Renal cortical epithelial cell (primary cell): Measurements from ENCODE around the gene SFTA2. TPM values are rescaled to one million over a fixed set of nuclear protein-coding genes. Genes with fewer than 3 reads are reported as not detected.
"Not testable (repeated sequence)": the region's sequence is repeated elsewhere in the genome, so short reads cannot be mapped to it uniquely, and the experiment has no call there.

Experiments used
- DNase-seq: peaks from one replicate; pipeline ENCODE4 v3.0.0-alpha.2; 2011; ENCODE audit warnings: low read depth
- total RNA-seq: library from RNA; depleted of rRNA; stranded (reverse); fragments of >200 nt; gene quantifications from 2 replicates; pipeline ENCODE4 v1.2.3, GENCODE V29; 2014

SFTA2 gene
- 1.9 TPM in 1 of 2 replicates, not detected in the other for total RNA-seq

DNA sequence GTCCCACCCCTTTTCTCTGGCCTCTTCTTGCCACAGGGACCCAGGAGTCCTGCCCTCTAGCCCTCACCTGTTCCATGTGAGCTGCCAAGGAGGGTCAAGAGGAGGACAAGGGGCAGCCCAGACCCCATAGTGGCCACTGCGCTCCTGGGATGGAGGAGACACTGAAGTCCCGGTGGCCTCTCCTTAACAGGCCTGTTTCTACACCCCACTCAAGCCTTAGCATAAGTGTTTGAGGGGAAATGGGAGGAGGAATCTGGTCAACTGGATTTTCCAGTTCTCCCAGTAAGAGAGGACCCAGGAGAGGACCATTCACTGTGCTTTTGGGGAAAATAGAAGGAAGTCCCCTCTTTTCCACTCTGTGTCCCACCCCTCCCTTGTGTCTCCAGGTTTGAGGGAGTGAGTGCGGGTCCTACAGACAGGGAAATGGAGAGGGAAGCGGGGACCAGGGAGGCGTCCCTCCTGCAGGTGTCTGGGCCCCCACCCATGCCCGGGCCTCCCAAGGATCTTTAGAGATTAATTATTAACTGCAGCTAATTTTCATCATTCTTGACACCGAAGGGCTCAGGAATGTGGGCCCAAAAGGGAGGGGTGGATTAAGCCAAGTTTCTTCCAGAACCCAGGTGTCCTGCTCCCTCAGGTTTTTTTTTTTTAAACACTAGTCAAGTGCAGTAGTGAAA, at the start of gene SFTA2:
Gene SFTA2 (minus strand): TSS at position 202 of the 677 bp plus-strand sequence. CDS start 74 bp downstream, at position 128.
- DNase-seq = peak; percentile 76

- no peak for DNase-seq
Measured at GRCh38 chr6:30979690-30980089, 47.7 kb upstream of the SFTA2 start.

- DNase-seq = no peak
Measured at GRCh38 chr6:30979141-30979540, 47.2 kb upstream of the SFTA2 start.

GRCh38 chr6:30974490-30975252, 42.7 kb upstream of the SFTA2 start:
- no peak for DNase-seq

DNA sequence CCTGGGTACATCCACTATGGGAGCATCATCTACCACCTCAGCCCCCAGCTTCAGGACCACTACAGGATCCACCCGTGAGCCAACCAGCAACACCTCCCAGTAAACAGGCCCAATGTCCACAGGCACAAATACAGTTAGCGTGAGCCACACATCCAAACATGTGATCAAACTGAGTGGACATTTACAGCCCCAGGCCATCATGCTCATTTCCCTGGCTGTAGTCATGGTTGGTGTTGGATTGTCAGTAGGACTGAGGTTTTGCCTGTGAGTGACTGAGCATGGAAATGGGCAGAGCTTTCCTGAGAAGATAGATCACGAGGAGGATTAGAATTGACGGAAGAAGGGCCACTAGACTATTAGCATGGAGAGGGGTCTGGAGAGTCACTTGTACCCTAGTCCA, 40.8 kb upstream of the SFTA2 start:
- no peak for DNase-seq

DNA sequence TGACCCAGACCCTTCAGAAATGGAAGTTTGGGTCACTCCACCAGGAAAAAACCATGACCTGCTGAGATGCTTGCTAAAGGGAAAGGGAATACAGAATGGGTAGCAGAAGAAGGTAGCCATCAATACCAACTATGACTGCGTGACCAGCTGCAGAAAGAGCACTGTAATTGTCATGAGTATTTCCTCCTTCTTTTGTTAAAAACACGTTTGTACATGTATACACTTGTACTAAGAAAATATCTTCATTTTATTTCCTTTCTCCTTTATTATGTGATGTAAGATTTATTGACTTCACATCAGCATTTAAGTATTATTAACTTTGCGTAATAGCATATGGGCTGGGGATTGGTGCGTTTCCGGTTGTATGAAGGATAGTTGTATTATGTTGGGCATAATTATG, 39.0 kb upstream of the SFTA2 start:
- no peak for DNase-seq

GRCh38 chr6:30969171-30969570, 37.2 kb upstream of the SFTA2 start:
- DNase-seq = not testable (repeated sequence)

GRCh38 chr6:30966154-30966553, 34.2 kb upstream of the SFTA2 start:
- no peak for DNase-seq

DNA sequence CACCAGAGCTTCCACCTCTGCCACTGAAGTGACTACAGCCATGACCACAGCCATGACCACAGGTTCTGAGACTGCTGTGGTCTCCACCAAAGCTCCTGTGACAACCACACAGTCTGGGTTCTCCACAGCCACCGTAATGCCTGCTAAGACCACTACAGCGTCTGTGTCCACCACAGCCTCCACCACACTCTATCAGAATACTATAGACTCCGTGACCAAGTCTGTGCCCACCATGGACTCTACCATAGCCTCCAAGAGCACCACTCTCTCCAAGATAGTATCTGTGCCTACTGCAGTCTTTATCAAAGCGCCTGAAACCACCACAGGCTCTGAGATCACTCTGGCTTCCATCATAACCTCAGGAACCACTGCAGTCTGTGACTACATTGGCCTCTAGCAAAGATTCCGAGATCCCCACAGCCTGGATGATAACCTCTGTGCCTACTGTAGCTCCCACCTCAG, 33.2 kb upstream of the SFTA2 start:
- DNase-seq = no peak

GRCh38 chr6:30964075-30964474, 32.1 kb upstream of the SFTA2 start:
- DNase-seq = no peak

- peak; percentile 57 for DNase-seq
Measured at GRCh38 chr6:30963641-30964040, 31.7 kb upstream of the SFTA2 start.

GRCh38 chr6:30962716-30963115, 30.7 kb upstream of the SFTA2 start:
- no peak for DNase-seq

DNA sequence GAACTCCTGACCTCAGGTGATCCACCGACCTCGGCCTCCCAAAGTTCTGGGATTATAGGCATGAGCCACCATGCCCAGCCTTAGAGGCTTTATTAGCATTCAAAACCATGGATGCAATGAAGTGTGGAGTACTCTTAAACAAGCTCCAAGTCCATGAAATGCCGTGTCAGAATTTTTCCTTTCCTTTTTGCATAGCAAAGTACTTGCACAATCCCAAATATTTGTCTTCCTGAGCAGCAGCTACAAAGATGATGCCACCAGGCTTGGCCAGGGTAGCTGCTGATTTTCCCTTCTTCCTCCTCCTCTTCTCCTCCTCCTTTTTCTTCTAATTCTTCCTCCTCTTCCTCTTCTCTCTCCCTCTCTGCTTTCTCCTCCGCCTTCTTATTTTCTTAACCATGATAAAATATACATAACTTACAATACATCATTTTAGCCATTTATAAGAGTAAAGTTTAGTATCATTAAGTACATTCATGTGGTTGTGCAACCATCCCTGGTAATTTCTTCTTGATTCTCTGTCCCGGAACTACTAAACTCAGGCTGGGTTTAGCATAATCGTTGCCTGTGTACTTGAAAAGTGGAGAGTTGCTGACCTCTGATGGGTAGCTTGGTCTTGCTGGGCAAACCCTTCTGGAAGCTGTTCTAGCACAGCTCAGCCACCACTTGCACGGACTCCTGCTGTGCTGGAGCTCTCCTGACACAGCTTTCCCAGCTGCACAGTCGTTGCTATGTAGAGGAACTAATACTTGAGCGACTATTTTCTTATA, 29.1 kb upstream of the SFTA2 start:
- peak; percentile 86 for DNase-seq

DNA sequence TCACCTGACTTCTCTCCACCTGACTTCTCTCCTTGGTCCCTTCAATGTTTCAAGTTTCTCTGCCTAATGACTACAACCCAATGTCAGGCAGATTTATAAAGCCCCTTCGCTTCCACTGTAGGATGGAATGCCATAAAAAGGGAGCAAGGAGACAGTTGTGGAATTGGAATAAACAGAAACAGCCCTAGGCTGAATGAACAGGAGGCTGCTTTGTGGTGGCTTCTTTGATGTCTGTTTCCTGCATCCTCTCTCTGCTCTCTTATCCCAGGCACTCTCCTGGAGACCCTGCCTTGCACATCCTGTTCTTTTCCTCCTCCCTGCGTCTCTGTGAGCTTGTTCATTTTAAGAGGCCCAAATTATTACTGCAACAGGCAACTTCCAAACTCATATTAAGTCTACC, 25.7 kb upstream of the SFTA2 start:
- no peak for DNase-seq

- no peak for DNase-seq
Measured at GRCh38 chr6:30955367-30956042, 23.5 kb upstream of the SFTA2 start.

- DNase-seq = no peak
Measured at GRCh38 chr6:30954631-30955366, 22.8 kb upstream of the SFTA2 start.

- no peak for DNase-seq
Measured at GRCh38 chr6:30951907-30952469, 20.0 kb upstream of the SFTA2 start.

DNA sequence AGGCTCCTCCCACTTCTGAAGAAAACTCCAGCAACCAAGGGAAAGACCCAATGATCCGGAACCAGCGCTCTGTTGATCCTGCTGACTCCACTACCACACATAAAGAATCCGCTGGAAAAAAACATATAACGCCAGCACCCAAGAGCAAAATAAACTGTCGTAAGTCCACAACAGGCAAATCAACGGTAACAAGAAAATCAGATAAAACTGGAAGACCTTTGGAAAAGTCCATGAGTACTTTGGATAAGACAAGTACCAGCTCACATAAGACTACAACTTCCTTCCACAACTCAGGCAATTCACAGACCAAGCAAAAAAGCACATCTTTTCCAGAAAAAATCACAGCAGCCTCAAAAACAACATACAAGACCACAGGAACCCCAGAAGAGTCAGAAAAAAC, 16.8 kb upstream of the SFTA2 start:
- peak; percentile 47 for DNase-seq

GRCh38 chr6:30947231-30947630, 15.3 kb upstream of the SFTA2 start:
- no peak for DNase-seq

DNA sequence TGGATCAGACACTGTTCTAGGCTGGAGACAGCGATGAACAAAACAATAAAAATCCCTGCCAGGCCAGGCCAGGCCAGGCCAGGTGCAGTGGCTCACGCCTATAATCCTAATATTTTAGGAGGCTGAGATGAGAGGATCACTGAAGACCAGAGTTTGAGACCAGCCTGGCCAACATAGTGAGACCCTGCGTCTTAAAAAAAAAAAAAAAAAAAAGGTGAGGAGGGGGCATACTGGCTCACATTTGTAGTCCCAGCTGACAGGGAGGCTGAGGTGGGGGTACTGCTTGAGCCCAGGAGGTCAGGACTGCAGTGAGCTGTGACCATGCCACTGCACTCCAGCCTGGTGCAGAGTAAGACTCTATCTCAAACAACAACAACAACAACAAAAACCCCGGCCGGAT, 13.3 kb upstream of the SFTA2 start:
- DNase-seq = no peak

DNA sequence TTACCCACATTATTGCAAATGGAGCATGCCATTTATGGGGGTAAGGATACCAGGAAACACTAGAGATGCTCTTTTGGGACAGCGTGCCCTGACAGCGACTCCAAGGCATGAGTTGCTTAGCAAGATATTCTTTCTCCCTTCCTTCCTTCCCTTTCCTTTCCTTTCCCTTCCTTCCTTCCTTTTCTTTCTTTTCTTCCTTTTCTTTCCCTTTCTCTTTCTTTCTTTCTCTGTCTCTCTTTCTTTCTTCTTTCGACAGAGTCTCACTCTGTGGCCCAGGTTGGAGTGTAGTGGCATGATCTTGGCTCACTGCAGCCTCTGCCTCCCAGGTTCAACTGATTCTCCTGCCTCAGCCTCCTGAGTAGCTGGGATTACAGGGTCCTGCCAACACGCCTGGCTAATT, 12.1 kb upstream of the SFTA2 start:
- DNase-seq = no peak
